Urothelium cell line (cell line): Measurements from ENCODE around the gene TMED3.
"Not testable (repeated sequence)": the region's sequence is repeated elsewhere in the genome, so short reads cannot be mapped to it uniquely, and the experiment has no call there.

Experiments
- DNase-seq: peaks from one replicate; pipeline ENCODE4 v3.0.0; 2011; ENCODE audit warnings: low spot score, mixed read lengths
- FAIRE-seq: peaks from 2 replicates; lab custom pipeline; 2011; peaks lifted over from hg19 to GRCh38; lab: Jason Lieb, UNC

The TMED3 gene

GRCh38 chr15:79315623-79316328 is 4.9 kb downstream of the TMED3 start:
- no peak for FAIRE-seq
- no peak for DNase-seq

GRCh38 chr15:79316864-79317263 is 6.0 kb downstream of the TMED3 start:
- DNase-seq, result no peak
- FAIRE-seq, result no peak

- not testable (repeated sequence) for DNase-seq, FAIRE-seq
Measured at GRCh38 chr15:79319973-79320372, 9.1 kb downstream of the TMED3 start.

GRCh38 chr15:79321876-79322275 is 11.0 kb downstream of the TMED3 start:
- DNase-seq, result no peak
- FAIRE-seq, result no peak

GRCh38 chr15:79322306-79322705 is 11.4 kb downstream of the TMED3 start:
- no peak for FAIRE-seq
- DNase-seq, result no peak

- no peak for DNase-seq
Measured at GRCh38 chr15:79322945-79323344, 12.0 kb downstream of the TMED3 start.

GRCh38 chr15:79329171-79329611 is 18.3 kb downstream of the TMED3 start:
- FAIRE-seq (no peak), DNase-seq (peak; percentile 27)

More at GRCh38 chr15:79322945-79323344, 12.0 kb downstream of the TMED3 start:
- FAIRE-seq, result no peak

GRCh38 chr15:79332824-79333510 is 22.1 kb downstream of the TMED3 start:
- FAIRE-seq (no peak), DNase-seq (no peak)

GRCh38 chr15:79337591-79337990 is 26.7 kb downstream of the TMED3 start:
- DNase-seq (no peak), FAIRE-seq (no peak)

- DNase-seq (peak; percentile 49), FAIRE-seq (peak; percentile 93)
Measured at GRCh38 chr15:79339588-79340314, 28.8 kb downstream of the TMED3 start.

GRCh38 chr15:79340315-79340602 is 29.3 kb downstream of the TMED3 start:
- FAIRE-seq (no peak), DNase-seq (no peak)

GRCh38 chr15:79341396-79341795 is 30.5 kb downstream of the TMED3 start:
- DNase-seq, result no peak
- no peak for FAIRE-seq

GRCh38 chr15:79349525-79349924 is 38.6 kb downstream of the TMED3 start:
- DNase-seq (no peak), FAIRE-seq (no peak)

- FAIRE-seq, result no peak
- DNase-seq, result no peak
Measured at GRCh38 chr15:79352206-79352605, 41.3 kb downstream of the TMED3 start.

- DNase-seq, result no peak
- FAIRE-seq, result no peak
Measured at GRCh38 chr15:79357566-79357965, 46.7 kb downstream of the TMED3 start.

GRCh38 chr15:79358069-79358468 is 47.2 kb downstream of the TMED3 start:
- DNase-seq (no peak), FAIRE-seq (no peak)

GRCh38 chr15:79364571-79365240 is 53.8 kb downstream of the TMED3 start:
- DNase-seq, result no peak
- FAIRE-seq, result no peak

- FAIRE-seq (no peak), DNase-seq (no peak)
Measured at GRCh38 chr15:79365765-79366164, 54.9 kb downstream of the TMED3 start.

GRCh38 chr15:79366691-79367090 is 55.8 kb downstream of the TMED3 start:
- FAIRE-seq, result no peak
- no peak for DNase-seq

- FAIRE-seq (no peak), DNase-seq (no peak)
Measured at GRCh38 chr15:79370716-79371115, 59.8 kb downstream of the TMED3 start.

- FAIRE-seq, result no peak
- DNase-seq, result no peak
Measured at GRCh38 chr15:79371591-79371990, 60.7 kb downstream of the TMED3 start.
